GDM1 (cell line): ENCODE data around the gene CDNF.
"Not testable (repeated sequence)": the region's sequence is repeated elsewhere in the genome, so short reads cannot be mapped to it uniquely, and the experiment has no call there.

Experiments
- DNase-seq: peaks from one replicate; lab custom pipeline; 2025; lab: John Stamatoyannopoulos, UW

Gene CDNF

DNA sequence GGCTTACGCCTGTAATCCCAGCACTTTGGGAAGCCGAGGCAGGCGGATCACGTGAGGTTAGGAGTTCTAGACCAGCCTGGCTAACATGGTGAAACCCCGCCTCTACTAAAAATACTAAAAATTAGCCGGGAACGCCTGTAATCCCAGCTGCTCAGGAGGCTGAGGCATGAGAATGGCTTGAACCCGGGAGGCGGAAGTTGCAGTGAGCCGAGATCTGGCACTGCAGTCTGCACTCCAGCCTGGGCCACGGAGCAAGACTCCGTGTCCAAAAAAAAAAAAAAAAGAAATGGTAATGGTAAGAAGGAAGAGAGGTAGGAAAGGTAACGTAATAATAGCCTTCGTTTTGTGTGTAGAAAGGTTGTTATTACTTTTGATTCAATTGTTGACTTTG lies 1.5 kb upstream of the CDNF start:
- no peak for DNase-seq

DNA sequence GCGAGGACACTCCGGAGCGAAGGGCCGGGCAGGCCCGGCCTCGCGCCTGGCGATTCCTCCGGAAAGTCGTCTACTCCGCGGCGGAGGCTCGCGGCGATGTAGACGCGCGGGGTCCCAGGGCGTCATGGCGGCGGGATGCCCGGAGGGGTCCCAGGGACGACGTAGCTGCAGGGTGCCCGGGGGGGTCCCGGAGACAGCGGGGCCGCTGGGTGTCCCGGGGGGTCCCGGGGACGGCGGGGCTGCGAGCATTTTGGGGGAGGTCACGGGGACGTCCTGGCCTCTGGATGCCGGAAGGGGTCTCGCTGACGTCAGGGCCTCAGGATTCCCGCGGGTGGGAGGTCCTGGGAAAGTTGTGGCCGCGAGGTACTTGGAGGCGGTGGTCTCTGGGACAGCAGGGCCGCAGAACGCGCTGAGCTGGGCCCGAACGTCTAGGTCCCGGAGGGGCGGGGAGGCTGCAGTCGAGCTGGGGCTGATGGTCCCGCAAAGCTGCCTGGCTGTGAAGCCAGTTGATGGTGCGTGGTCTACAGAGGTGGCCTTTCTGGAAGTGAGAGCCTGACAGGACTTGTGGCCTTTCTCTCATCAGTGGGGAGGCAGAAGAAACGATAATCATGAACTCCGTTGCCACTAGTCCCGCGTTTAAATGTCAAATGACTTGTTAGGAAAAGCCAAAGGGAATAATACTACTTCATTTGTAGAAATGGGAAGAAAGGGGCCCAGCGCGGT lies 906 bp upstream of the CDNF start:
- DNase-seq, result no peak

DNA sequence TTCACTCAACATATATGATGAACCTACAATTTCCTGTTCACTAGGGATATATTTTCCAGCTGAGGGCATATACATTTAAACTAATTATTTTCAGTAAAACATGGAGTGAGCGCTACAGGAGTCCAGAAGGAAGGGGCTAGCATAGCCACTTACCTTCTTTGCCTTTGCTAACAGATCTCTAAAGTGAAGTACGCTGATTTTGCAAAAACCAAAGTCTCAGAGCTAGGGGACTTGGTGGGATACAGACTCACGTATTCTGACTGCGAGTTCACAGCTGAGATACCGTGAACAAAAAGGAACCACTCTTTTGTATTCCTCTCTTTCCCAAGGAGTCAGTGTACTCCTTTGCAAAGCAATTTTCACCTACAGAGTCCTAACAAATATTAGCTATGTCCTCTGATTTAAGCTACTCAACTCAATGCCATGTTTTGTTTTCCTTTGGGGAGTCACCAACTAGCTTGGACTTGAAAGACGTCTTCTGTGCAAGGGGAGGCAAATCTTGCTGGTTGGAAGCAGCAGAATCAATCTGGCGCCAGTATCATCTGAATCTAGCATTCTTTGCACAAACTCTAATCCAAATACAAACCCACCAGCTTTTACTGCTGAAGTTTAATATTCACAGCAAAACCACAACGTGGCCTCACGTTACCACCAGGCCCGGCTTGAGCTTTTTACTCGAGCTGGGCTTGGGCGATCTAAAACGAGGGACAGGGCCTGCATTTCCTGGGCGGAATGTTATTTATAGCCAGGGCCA lies 657 bp downstream of the CDNF start:
- no peak for DNase-seq

DNA sequence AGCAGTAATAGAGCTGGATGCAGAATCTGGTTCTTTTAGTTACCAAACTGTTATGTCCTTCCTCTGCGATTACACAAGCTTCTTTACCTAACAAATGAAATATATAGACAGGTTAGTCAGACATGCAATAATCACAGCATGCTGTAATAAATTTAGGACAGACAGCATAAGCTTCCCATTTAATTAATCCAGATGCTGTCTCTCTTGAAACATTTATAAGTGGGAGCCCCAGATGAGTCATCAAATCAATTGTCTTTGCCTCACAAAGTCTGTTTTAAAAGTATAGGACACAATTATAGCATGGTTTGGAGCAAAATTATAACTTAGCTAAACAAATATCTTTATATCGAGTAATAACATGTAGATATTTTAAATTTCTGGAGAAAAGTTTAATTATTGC lies 1.6 kb downstream of the CDNF start:
- no peak for DNase-seq

DNA sequence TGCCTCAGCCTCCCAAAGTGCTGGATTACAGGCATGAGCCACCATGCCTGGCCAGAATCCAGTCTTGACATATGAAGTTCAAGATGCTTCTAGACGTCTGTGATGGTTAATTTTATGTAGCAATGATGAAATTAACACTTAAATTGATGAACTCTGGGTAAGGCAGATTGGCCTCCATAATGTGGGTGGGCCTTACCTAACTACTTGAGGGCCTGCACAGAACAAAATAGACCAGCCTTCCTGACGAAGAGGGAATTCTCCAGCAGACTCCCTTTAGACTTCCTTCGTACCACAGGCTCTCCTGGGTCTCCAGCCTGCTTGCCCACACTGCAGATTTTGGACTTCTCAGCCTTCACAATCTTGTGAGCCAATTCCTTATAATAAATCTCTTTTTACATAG lies 4.7 kb downstream of the CDNF start:
- no peak for DNase-seq

DNA sequence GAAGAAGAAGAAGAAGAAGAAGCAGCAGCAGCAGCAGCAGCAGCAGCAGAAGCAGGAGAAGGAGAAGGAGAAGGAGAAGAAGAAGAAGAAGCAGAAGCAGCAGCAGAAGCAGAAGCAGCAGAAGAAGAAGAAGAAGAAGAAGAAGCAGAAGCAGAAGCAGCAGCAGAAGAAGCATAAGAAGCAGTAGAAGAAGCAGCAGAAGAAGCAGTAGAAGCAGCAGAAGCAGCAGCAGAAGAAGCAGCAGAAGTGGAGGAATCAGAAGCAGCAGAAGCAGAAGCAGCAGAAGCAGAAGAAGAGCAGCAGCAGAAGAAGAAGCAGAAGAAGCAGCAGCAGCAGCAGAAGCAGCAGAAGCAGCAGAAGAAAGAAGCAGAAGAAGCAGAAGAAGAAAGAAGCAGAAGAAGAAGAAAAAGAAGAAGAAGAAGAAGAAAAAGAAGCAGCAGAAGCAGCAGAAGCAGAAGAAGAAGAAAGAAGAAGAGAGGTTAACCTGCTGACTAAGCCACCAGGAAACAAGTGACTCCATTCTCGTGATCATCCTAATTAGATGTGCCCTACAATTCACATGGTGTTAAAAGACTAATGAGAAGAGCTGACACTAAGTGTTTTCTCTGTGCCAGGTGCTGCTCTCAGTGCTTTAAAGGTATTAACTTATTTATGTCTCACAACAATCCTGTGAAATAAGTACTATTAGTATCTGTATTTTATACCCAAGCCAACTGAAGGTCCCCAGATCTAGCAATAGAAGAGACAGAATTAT lies 11.6 kb downstream of the CDNF start:
- no peak for DNase-seq

DNA sequence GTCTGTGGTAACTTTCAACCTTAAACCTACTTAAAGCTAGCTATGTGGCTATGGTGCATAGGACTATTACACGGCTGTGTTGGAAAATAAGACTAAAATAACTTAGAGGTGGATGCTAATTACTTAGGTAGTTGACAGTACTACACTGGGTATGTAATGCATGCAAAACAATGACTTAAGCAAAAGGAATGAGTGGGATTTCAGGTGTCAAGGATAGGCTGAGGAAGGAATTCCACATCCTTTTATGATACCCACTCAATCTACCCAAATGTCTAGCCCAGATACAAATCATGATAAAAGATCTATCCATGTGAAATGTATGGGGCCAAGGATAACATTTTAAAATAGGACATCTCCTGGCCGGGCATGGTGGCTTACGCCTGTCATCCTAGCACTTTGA lies 13.9 kb downstream of the CDNF start:
- DNase-seq, result no peak

DNA sequence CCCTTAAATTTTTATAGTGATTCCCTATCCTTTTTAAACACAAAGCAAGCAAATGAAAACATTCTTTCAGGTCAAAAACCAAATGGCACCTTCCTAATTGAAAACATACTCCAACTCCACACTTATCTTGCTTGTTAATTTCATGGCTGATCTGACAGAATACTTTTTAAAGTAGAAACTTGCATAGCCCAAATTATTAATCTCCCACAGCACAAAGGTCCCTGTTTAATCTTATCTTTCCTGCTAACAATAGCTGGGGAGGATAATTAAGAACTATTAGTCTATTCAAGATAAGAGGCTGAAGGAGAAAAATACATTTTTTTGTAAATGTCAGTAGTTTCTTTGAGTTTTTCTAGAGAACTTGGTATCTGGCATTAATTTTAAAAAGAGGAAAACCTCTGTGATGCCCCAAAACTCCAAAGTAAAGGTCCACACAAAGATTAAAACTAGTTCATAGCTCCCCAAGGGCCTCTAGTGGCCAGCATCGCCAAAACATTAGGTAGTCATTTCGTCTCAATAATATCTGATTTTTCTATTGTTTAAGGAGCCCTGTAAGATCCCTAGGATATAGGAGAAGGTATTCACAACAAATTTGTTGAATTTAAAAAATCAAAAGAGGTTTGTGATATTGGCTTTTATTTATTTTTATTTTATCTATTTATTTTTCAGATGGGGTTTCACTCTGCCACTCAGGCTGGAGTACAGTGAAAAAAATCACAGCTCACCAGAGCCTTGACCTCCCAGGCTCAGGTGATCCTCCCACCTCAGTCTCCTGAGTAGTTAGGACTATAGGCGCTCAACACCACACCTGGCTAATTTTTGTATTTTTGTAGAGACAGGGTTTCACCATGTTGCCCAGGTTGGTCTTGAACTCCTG lies 14.7 kb downstream of the CDNF start:
- peak; percentile 8 for DNase-seq

DNA sequence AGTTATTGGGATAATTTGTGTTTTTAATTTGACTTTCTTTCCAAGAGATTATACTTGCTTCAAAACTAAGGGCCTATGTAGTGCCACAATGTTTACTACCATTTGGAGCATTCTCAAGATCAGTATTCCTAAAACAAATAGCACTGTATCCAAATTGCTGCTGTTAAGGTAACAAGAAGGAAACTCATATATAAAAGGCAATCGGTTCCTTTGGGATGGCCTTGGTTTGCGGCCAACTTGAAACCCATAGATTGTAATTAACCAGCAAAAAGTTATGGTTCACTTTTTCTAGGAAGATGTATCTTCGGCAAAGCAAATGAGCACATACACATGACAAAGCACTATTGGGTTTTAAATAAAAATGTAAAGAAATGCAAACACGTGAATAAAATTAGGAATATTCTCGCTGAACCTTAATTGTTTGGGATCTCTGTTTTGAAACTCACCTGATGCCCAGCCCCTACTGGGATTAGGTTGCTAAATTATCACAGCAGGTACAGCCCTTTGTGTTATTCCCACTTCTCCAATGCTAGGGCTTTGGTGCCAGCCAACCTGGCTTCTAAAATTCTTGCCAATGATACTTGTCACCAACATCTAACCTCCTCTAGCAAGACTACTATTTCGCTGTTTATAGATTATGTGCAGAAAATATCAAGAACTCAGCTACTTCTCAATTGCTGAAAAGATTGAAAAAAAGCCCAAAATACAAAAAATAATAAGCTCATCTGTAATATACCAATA lies 16.0 kb downstream of the CDNF start:
- no peak for DNase-seq

DNA sequence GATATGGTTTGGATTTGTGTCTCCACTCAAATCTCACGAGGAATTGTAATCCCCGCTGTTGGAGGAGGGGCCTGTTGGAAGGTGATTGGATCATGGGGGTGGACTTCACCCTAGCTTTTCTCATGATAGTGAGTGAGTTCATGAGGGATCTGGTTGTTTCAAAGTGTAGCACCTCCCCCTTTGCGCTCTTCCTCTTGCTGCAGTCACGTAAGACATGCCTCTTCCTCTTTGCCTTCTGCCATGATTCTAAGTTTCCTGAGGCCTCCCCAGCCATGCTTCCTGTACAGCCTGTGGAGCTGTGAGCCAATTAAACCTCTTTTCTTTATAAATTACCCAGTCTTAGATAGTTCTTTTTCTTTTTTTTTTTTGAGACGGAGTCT lies 17.1 kb downstream of the CDNF start:
- DNase-seq, result peak; percentile 23

DNA sequence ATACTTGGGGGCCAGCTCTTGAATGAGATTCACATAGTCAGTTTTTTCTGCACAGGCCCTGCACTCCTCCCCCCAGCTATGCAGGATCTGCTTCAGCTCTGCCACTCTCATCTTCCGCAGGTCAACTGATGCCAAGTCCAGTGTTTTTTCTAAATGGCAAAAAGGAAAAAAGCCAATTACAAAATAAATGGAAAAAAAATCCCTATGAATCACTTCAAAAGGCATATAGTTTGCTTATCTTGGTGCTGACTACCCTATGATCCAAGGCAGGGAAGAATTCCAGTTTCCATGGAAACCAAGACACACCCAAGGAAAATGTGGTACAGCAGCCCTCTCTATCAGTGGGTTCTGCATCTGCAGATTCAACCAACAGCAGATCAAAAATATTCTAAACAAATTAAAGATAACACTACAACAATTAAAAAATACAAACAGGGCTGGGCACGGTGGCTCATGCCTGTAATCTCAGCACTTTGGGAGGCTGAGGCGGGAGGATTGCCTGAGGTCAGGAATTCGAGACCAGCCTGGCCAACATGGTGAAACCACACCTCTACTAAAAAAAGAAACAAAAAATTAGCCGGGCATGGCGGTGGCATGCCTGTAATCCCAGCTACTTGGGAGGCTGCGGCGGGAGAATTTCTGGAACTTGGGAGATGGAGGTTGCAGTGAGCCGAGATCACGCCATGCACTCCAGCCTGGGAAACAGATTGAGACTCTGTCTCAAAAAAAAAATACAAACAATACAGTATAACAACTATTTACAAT lies 17.6 kb downstream of the CDNF start:
- no peak for DNase-seq

DNA sequence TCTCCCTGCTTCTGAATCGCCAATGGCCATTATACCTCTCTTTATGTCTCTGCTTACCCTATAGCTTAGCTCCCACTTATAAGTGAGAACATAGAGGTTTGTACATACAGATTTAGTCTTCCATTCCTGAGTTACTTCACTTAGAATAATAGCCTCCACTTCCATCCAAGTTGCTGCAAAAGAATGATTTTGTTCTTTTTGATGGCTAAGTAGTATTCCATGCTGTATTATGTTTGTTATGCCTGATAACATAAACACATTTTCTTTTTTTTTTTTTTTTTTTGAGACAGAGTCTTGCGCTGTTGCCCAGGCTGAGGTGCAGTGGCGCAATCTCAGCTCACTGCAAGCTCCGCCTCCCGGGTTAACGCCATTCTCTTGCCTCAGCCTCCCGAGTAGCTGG lies 21.1 kb downstream of the CDNF start:
- not testable (repeated sequence) for DNase-seq

DNA sequence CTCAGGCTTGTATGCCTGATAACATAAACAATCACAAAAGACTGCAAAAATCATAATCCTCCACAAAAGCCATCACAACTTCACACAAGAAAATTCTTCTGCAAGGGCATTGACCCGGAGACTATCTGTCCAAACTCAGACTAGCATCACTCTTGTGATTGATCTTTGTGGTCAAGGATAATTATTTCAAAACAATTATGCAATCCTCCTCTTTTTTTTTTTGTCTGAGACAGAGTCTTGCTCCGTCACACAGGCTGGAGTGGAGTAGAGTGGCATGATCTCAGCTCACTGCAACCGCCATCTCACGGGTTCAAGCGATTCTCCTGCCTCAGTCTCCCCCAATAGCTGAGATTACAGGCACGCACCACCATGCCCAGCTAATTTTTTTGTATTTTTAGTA lies 22.2 kb downstream of the CDNF start:
- no peak for DNase-seq

DNA sequence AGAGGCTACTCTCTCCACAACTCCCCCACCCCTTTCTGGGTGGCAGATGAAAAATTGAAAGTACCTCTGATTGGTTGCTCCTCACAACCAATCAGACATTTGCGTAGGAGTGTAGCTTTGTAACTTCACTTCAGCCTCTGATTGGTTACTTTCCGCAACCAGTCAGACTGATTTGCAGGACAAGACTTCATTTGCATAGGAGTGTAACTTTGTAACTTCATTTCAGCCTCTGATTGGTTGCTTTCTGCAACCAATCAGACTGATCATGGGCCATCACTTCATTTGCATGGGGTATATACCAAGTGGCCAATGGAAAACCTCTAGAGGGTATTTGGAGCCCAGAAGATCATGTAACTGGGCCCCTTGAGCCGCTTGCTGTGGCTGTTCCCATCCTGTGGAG lies 25.6 kb downstream of the CDNF start:
- DNase-seq, result no peak

DNA sequence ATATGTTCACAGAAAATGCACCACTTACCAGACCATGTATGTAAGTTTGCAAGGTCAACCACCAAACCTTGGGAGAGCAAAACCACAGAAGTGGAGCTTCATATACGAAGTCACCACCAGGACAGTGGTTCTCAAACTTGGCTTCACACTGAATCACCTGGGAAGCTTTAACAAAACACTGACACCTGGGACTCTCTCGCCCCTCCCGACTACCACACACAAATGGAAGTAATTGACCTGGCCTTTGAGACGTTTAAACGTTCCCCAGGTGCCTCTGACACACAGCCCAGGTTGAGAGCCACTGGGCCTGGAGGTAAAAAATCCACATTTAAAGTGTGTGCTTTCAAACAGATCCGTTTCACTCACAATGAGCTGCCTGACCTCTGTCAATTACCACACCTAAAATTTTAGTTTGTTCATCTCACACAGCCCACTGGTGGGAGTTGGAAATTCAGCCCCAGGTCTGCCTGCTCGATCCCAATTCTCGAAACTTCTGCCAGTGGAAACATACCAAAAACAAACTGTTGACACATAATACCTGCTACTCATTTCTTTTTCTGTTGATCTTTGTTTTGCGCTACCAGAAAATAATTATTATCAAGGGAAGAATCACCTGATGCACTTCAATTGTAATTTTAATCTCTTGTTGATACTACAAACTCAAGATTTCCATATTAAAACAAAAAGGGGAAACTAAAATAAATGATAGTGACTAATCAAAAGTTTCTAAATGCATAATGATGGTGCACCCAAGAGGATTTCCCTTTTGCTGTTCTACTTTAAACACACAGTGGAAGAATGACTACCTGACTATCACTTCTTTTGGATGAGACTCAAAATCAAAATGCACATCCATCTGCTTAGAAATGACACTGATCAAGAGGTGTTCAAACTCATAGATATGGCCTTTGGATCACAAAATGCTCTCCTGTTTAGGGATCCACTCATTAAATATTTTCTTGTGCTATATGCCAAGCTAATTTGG lies 26.6 kb downstream of the CDNF start:
- no peak for DNase-seq

DNA sequence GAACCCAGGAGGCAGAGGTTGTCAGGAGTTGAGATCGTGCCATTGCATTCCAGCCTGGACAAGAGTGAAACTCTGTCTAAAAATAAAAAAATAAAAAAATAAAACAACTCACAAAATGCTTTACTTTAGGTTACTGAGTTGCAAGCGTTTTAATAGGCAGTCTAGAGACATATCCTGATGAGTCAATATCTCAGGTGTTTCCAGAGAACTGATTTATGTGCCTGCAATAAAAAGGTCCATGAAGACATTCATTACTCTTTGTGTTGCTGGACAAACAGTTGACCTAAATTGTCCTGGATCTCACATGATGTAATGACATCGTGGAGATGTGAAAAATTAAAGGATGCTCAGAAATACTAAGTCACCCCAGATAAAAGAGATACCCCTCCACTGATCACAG lies 31.5 kb downstream of the CDNF start:
- DNase-seq, result no peak

DNA sequence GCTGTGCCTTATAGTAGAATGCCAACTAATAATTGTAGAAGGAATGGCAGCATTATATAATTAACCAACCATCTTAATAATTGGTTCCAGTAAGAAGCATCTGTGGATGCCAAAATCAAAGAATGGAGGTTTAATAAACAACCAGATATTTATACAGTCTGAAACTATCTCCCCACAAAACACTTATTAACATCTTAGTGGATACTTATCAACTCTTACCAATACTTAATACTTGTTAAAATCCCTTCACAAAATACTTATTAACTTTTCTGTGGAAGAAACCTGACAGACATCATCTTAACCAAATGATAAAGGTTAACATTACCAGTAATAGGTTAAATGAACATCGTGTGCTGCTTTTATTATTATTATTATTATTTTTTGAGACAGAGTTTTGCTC lies 34.0 kb downstream of the CDNF start:
- no peak for DNase-seq

DNA sequence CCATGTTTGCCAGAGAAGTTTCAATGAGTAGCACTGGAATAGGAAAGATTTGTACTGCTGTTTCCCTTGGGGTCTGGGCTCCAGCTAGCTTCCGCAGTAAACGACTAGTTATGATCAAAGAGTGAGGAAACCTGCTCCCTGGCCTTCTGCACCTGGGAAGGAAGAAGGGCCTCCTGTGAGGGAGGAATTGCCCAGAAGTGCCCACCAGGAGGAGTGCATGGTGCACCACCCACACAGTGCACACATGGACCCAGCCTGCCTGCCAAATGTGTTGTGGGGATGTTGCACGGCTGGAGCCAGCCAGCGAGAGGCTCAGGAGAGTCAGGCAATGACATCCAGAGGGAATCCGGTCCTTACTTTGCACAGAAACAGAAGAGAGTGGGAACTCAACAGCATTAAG lies 36.1 kb downstream of the CDNF start:
- DNase-seq, result no peak

DNA sequence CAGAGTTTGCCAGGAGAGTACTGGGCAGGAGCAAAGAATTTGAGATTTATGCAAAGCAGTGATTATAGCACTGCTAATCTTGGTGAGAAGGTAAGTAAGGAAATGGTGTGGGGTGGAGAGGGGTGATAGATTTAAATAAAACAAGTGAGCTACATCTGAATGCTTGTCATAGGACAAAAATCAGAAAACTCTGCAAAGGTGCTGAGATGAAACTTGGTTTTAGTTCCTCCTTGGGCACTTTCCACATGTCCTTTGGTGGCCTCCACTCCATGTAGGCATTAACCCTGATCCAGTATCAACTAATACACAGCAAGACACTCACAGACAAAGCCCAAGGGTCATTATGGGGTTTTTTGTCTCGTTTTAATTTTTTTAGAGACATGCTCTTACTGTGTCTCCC lies 37.4 kb downstream of the CDNF start:
- no peak for DNase-seq
